Brain microvascular endothelial cell (primary cell): ENCODE results near the gene PTPN3.
"Not testable (repeated sequence)": the region's sequence is repeated elsewhere in the genome, so short reads cannot be mapped to it uniquely, and the experiment has no call there.

Source experiments
- DNase-seq: peaks from one replicate; pipeline ENCODE4 v3.0.0-alpha.2; 2020
- H3K27ac ChIP-seq: fragments of 250-450 bp; sonication (Bioruptor Pico); 2 replicates; pipeline ENCODE4 v1.5.1; 2020; ENCODE audit warnings: mild to moderate bottlenecking, moderate library complexity
- H3K27me3 ChIP-seq: fragments of 250-450 bp; sonication (Bioruptor Pico); replicated peaks from 2 replicates; pipeline ENCODE4 v1.5.1; 2020; ENCODE audit warnings: mild to moderate bottlenecking
- H3K36me3 ChIP-seq: fragments of 250-450 bp; sonication (Bioruptor Pico); replicated peaks from 2 replicates; pipeline ENCODE4 v1.5.1; 2020; ENCODE audit warnings: mild to moderate bottlenecking
- H3K4me3 ChIP-seq: 2 replicates; pipeline ENCODE4 v1.5.1; 2011; ENCODE audit warnings: low read depth, mild to moderate bottlenecking, control low read depth, low read length, moderate library complexity
- CTCF ChIP-seq: IDR thresholded peaks from 2 replicates; pipeline ENCODE4 v1.5.1; 2011; ENCODE audit warnings: low read depth, mild to moderate bottlenecking, moderate library complexity, low read length, control low read depth, inconsistent platforms; ENCODE audit errors: missing control alignments
- in situ Hi-C: cut with HindIII; loops from 2 replicates; pipeline ENCODE4 v1.10.0; 2017; ENCODE audit warnings: low sequenced_read_pairs, low pct_ligation_motif_present

The PTPN3 gene

GRCh38 chr9:109518621-109519335 lies 20.7 kb upstream of the PTPN3 start:
- DNase-seq: no peak
- in situ Hi-C loops: no loop called here
- TF ChIP-seq CTCF: no peak
- H3K36me3 ChIP-seq: no peaks in the 10 kb centered on the region
- H3K4me3 ChIP-seq: no peak overlapping the region
- H3K27ac ChIP-seq: no peak overlapping the region
- no peaks in the 10 kb centered on the region for H3K27me3 ChIP-seq

- in situ Hi-C loops: no loop called here
Measured at GRCh38 chr9:109517901-109518377, 19.8 kb upstream of the PTPN3 start.

GRCh38 chr9:109513871-109514270 lies 15.8 kb upstream of the PTPN3 start:
- no peak for TF ChIP-seq CTCF
- H3K4me3 ChIP-seq: no peak overlapping the region
- in situ Hi-C loops: no loop called here
- H3K27me3 ChIP-seq: no peaks in the 10 kb centered on the region
- H3K36me3 ChIP-seq: no peaks in the 10 kb centered on the region
- no peak overlapping the region for H3K27ac ChIP-seq
- no peak for DNase-seq

More at GRCh38 chr9:109517901-109518377, 19.8 kb upstream of the PTPN3 start:
- H3K27me3 ChIP-seq: no peaks in the 10 kb centered on the region
- H3K36me3 ChIP-seq: no peaks in the 10 kb centered on the region
- no peak for DNase-seq
- no peak overlapping the region for H3K27ac ChIP-seq
- H3K4me3 ChIP-seq: no peak overlapping the region
- TF ChIP-seq CTCF: no peak

- Histone ChIP-seq H3K27ac (no peak overlapping the region), H3K36me3 (no peaks in the 10 kb centered on the region), H3K27me3 (no peaks in the 10 kb centered on the region), H3K4me3 (no peak overlapping the region)
- DNase-seq: no peak
- no peak for TF ChIP-seq CTCF
- in situ Hi-C loops: no loop called here
Measured at GRCh38 chr9:109512170-109512756, 14.2 kb upstream of the PTPN3 start.

GRCh38 chr9:109510506-109510905 lies 12.4 kb upstream of the PTPN3 start:
- TF ChIP-seq CTCF: no peak
- Histone ChIP-seq H3K27ac (no peak overlapping the region), H3K36me3 (no peaks in the 10 kb centered on the region), H3K4me3 (no peak overlapping the region), H3K27me3 (no peaks in the 10 kb centered on the region)
- DNase-seq: no peak
- in situ Hi-C loops: no loop called here

- H3K27ac ChIP-seq, in situ Hi-C loops, H3K4me3 ChIP-seq, H3K36me3 ChIP-seq, H3K27me3 ChIP-seq, DNase-seq: not testable (repeated sequence)
Measured at GRCh38 chr9:109510042-109510441, 11.9 kb upstream of the PTPN3 start.
